Colonic mucosa (tissue), 4 donors: Measurements from ENCODE around the gene CCNE1. TPM values are rescaled to one million over a fixed set of nuclear protein-coding genes. Genes with fewer than 3 reads are reported as not detected.

Experiments
- DNase-seq: peaks from one replicate; pipeline ENCODE4 v3.0.0-alpha.2; 2020
- H3K27ac ChIP-seq: fragments of 200-600 bp; one replicate; pipeline ENCODE4 v1.8.0; 2021
- H3K27me3 ChIP-seq: fragments of 200-600 bp; one replicate; pipeline ENCODE4 v1.8.0; 2021
- H3K36me3 ChIP-seq: fragments of 200-600 bp; one replicate; pipeline ENCODE4 v1.8.0; 2021
- H3K4me1 ChIP-seq: fragments of 200-600 bp; one replicate; pipeline ENCODE4 v1.8.0; 2021; ENCODE audit warnings: mild to moderate bottlenecking
- H3K4me3 ChIP-seq: fragments of 200-600 bp; one replicate; pipeline ENCODE4 v1.8.0; 2021
- H3K9ac ChIP-seq, 2 donors: one replicate each; pipeline ENCODE4 v1.7.0; 2013; ENCODE audit warnings: control low read depth in 2 of 2, low read depth in 2 of 2, low read length in 2 of 2
- H3K9me3 ChIP-seq: fragments of 200-600 bp; one replicate; pipeline ENCODE4 v1.8.0; 2021
- CTCF ChIP-seq: fragments of 200-600 bp; IDR thresholded peaks from one replicate; pipeline ENCODE4 v1.8.0; 2022; ENCODE audit warnings: antibody characterized with exemption, mild to moderate bottlenecking
- intact Hi-C: fragments of 100-400 bp; cut with DNase I; formaldehyde crosslinking; loops from one replicate; pipeline ENCODE4 v1.14.1; 2022
- total RNA-seq, 2 donors: library from RNA; stranded (reverse); fragmentation: NEBNext Ultra II Directional in 1 of 2; extraction: Animal tissue kit (Norgen Biotek cat#: 25700) in 1 of 2; gene quantifications; one replicate each; pipeline ENCODE4 v1.2.1, GENCODE V29; 2021
- donor health status: healthy.
- donor health status: DM: no; HTN: no; CAD: no.
- donor health status: DM: no; HTN: no; CAD: no.

Gene CCNE1
- total RNA-seq, 2 donors from 2014 or later: 5.1 to 10.6 TPM

GRCh38 chr19:29841559-29842367 lies 30.0 kb downstream of the CCNE1 start:
- H3K4me1 ChIP-seq: peaks cover 13% of the 10 kb centered on the region
- no peak overlapping the region for H3K27ac ChIP-seq
- peak; percentile 31 for DNase-seq
- intact Hi-C loops: no loop called here
- no peak for TF ChIP-seq CTCF
- no peaks in the 10 kb centered on the region for H3K36me3 ChIP-seq
- H3K9ac ChIP-seq: no peak overlapping the region
- H3K4me3 ChIP-seq: no peak overlapping the region
- no peaks in the 10 kb centered on the region for H3K27me3 ChIP-seq
- H3K9me3 ChIP-seq: no peaks in the 10 kb centered on the region

- no peak for DNase-seq
- intact Hi-C loops: no loop called here
- TF ChIP-seq CTCF: no peak
- H3K9me3 ChIP-seq: no peaks in the 10 kb centered on the region
- H3K27ac ChIP-seq: no peak overlapping the region
- no peak overlapping the region for H3K9ac ChIP-seq
- peaks cover 13% of the 10 kb centered on the region for H3K4me1 ChIP-seq
- H3K36me3 ChIP-seq: no peaks in the 10 kb centered on the region
- no peaks in the 10 kb centered on the region for H3K27me3 ChIP-seq
- no peak overlapping the region for H3K4me3 ChIP-seq
These were observed 30.8 kb downstream of the CCNE1 start for GRCh38 chr19:29842471-29843179.

GRCh38 chr19:29843180-29844051 lies 31.6 kb downstream of the CCNE1 start:
- peaks cover 13% of the 10 kb centered on the region for H3K4me1 ChIP-seq
- no peaks in the 10 kb centered on the region for H3K36me3 ChIP-seq
- intact Hi-C loops: no loop called here
- no peaks in the 10 kb centered on the region for H3K27me3 ChIP-seq
- TF ChIP-seq CTCF: no peak
- peak; percentile 49 for DNase-seq
- H3K9ac ChIP-seq: peak overlapping the region; percentile 51 to 54
- H3K27ac ChIP-seq: no peak overlapping the region
- peak overlapping the region; percentile 67 for H3K4me3 ChIP-seq
- H3K9me3 ChIP-seq: no peaks in the 10 kb centered on the region

- Histone ChIP-seq H3K9me3 (no peaks in the 10 kb centered on the region), H3K27me3 (no peaks in the 10 kb centered on the region), H3K27ac (peak overlapping the region; percentile 77), H3K9ac (peak overlapping the region; percentile 78 to 86), H3K4me1 (peaks cover 13% of the 10 kb centered on the region), H3K4me3 (peak overlapping the region; percentile 67), H3K36me3 (no peaks in the 10 kb centered on the region)
- peak; percentile 96 for DNase-seq
- intact Hi-C loops: loop anchor here (5.0 kb wide), 1 partner anchor 33 kb away; the partner anchor contains the start of gene CCNE1
- TF ChIP-seq CTCF: no peak
These were observed 33.2 kb downstream of the CCNE1 start for GRCh38 chr19:29844891-29845573.
